ENCODE results near the gene TMEM178A. TPM values are rescaled to one million over a fixed set of nuclear protein-coding genes. Genes with fewer than 3 reads are reported as not detected.

TMEM178A gene
- total and polyA plus RNA-seq, 7 donors = 0.60 to 6.1 (median 1.8) TPM; not detected in 1

DNA sequence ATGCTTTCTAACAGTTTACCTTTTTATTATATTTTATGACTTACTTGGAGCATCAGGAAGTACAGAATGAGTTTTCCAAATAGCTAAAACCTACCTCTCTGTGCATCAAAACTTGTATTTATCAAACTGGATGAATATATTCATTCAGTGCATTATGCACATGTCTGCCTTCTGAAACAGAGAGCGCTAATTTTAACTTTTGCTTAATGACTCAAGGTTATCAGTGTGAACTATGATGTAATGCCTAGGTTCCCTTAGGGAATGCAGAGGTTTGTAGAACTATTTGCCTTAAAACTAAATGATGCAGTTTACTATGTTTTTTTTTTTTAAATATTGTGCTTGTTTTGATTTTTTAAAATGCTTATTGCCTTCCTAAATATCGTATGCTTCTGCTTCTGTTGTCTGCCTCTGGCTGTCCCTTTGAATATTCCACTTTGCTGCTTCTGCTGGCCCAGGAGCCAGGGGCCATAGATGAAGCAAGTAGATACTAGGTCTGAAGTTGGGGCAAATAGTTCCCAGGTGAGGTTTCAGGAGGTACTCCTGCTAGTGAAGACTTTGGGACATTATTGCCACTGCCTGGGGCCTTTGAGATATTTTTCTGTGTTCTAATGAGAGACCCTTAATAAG is 16.5 kb downstream of the TMEM178A start:
- no peaks in the 10 kb centered on the region for H3K36me3 ChIP-seq
- H3K4me3 ChIP-seq = no peak overlapping the region
- H3K27ac ChIP-seq = no peak overlapping the region
- no peak for TF ChIP-seq POLR2AphosphoS5 (IDR thresholded peaks at IDR 0.05)
- no peak for TF ChIP-seq POLR2A (IDR thresholded peaks at IDR 0.05)
- TF ChIP-seq, protein P1, sequence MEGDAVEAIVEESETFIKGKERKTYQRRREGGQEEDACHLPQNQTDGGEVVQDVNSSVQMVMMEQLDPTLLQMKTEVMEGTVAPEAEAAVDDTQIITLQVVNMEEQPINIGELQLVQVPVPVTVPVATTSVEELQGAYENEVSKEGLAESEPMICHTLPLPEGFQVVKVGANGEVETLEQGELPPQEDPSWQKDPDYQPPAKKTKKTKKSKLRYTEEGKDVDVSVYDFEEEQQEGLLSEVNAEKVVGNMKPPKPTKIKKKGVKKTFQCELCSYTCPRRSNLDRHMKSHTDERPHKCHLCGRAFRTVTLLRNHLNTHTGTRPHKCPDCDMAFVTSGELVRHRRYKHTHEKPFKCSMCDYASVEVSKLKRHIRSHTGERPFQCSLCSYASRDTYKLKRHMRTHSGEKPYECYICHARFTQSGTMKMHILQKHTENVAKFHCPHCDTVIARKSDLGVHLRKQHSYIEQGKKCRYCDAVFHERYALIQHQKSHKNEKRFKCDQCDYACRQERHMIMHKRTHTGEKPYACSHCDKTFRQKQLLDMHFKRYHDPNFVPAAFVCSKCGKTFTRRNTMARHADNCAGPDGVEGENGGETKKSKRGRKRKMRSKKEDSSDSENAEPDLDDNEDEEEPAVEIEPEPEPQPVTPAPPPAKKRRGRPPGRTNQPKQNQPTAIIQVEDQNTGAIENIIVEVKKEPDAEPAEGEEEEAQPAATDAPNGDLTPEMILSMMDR (IDR thresholded peaks at IDR 0.05) = no peak
- no peak for TF ChIP-seq EP300 (IDR thresholded peaks at IDR 0.05)
- H3K4me1 ChIP-seq = no peaks in the 10 kb centered on the region
- intact Hi-C loops (cut with DNase I) = no loop called here
- no peak for DNase-seq
- 79 to 93% methylated on average over 2 of the region's 2 CpGs for WGBS, 2 donors
- no peaks in the 10 kb centered on the region for H3K27me3 ChIP-seq
- H3K9me3 ChIP-seq = no peaks in the 10 kb centered on the region

DNA sequence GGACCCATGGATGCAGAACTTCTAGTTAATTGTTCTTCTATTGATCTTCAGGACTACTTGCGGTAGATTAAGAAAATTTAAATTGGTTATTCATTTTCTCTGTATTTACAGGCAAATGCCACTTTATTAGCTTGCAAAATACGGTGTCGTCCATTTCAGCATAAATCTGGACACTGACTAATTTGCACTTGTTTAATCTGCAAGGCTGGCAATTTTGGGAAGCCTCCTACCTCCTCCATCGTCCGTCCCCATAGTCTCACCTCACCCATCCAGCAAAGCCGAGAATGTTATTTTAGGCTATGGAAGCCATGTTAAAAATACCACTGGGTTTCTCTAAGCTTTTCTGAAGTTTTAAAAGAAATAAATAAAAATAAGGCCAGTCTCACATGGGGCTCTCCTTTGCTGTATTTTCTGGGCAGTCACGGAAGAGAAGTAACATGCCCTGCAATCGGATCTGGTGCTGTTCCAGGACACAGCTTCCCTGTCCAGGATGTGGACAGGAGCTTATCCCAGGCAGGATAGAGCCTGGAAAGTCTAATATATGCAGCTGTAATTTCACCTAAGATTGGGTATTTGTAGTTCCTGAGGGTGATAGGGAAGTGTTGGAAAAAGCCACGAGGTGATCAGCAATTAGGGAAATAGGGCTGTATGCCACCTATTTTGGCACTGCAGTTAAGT is 17.4 kb downstream of the TMEM178A start:
- Histone ChIP-seq H3K4me1 (no peaks in the 10 kb centered on the region), H3K36me3 (no peaks in the 10 kb centered on the region), H3K9me3 (no peaks in the 10 kb centered on the region), H3K4me3 (no peak overlapping the region), H3K27me3 (no peaks in the 10 kb centered on the region), H3K27ac (no peak overlapping the region)
- intact Hi-C loops (cut with DNase I) = no loop called here
- WGBS, 2 donors = 87 to 94% methylated on average over 9 of the region's 9 CpGs
- DNase-seq = no peak
- TF ChIP-seq, protein P1 (IDR thresholded peaks at IDR 0.05) = no peak
- no peak for TF ChIP-seq POLR2AphosphoS5 (IDR thresholded peaks at IDR 0.05)
- TF ChIP-seq EP300 (IDR thresholded peaks at IDR 0.05) = no peak

DNA sequence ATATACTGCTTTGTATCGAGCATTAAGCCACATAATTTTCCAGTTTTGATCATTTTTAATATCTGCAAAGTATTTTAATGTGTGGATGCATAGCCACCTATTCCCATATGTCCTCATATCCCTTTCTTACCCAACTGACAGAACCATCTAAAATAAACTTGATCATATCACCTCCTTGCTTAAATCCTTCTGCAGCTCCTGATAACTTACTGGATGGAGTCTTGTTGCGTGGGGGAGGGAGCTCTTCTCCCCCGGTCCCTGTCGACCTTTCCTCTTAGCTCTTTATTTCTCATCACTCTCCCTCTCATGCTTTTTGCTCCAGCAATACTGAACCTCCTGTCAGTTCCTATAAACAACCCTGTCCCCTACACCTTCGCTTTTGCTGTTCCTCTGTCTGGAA is 18.7 kb downstream of the TMEM178A start:
- no peaks in the 10 kb centered on the region for H3K4me1 ChIP-seq
- TF ChIP-seq POLR2A (IDR thresholded peaks at IDR 0.05) (no peak), EP300 (IDR thresholded peaks at IDR 0.05) (no peak), POLR2AphosphoS5 (IDR thresholded peaks at IDR 0.05) (no peak)
- TF ChIP-seq, protein P1 (IDR thresholded peaks at IDR 0.05) = no peak
- H3K27ac ChIP-seq = no peak overlapping the region
- no peak for DNase-seq
- H3K9me3 ChIP-seq = no peaks in the 10 kb centered on the region
- WGBS, 2 donors = 85 to 88% methylated on average over 5 of the region's 5 CpGs
- H3K27me3 ChIP-seq = no peaks in the 10 kb centered on the region
- H3K4me3 ChIP-seq = no peak overlapping the region
- intact Hi-C loops (cut with DNase I) = no loop called here
- no peaks in the 10 kb centered on the region for H3K36me3 ChIP-seq

DNA sequence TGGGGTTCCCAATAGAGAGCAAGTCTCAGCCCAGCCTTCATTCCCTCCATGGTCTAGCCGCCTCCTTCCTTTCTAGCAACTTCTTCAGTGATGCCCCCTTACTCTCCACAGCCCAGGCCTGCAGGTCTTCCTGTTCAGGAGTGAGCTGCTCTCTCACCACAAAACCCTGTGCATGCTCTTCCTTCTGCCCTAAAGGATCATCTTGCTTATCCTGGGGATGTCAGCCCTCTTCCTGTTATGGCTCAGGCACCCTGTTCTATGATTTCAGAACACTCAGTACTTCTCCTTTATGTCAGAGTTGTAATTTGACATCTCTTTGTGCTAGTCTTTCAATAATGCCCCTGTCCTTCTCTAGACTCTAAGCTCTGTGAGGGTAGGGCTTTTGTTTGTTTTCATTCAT is 19.4 kb downstream of the TMEM178A start:
- no peak for DNase-seq
- TF ChIP-seq POLR2A (IDR thresholded peaks at IDR 0.05) (no peak), EP300 (IDR thresholded peaks at IDR 0.05) (no peak), POLR2AphosphoS5 (IDR thresholded peaks at IDR 0.05) (no peak)
- TF ChIP-seq, protein P1 (IDR thresholded peaks at IDR 0.05) = no peak
- intact Hi-C loops (cut with DNase I) = no loop called here
- no peaks in the 10 kb centered on the region for H3K4me1 ChIP-seq
- 86 to 90% methylated on average over 1 of the region's 1 CpG for WGBS, 2 donors
- H3K27me3 ChIP-seq = no peaks in the 10 kb centered on the region
- no peaks in the 10 kb centered on the region for H3K9me3 ChIP-seq
- no peak overlapping the region for H3K4me3 ChIP-seq
- no peak overlapping the region for H3K27ac ChIP-seq
- H3K36me3 ChIP-seq = no peaks in the 10 kb centered on the region

Measured in sigmoid colon (tissue), 7 donors.